ENCODE measurements around the gene DPF1.

Gene DPF1

DNA sequence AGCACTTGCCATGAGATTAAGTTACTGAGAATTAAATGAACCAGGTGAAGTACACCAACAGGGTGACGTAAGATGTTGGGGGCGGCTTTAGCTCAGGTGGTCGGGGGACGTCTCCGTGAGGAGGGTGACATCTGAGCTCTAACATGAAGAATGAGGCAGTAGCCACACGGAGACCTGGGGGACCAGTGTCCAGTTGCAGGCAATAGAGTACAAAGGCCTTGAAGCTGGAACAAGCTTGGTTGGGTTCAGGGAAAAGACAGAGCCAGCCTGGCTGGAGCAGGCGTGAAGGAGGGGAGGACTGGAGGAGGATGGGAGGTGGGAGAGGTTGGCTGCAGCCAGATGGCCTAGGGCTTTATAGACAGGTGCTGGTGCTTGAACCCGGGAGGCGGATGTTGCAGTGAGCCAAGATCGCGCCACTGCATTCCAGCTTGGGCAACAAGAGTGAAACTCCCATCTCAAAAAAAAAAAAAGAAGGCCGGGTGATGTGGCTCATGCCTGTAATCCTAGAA lies 42.0 kb upstream of the DPF1 start (continued):
- TF ChIP-seq, protein P1, sequence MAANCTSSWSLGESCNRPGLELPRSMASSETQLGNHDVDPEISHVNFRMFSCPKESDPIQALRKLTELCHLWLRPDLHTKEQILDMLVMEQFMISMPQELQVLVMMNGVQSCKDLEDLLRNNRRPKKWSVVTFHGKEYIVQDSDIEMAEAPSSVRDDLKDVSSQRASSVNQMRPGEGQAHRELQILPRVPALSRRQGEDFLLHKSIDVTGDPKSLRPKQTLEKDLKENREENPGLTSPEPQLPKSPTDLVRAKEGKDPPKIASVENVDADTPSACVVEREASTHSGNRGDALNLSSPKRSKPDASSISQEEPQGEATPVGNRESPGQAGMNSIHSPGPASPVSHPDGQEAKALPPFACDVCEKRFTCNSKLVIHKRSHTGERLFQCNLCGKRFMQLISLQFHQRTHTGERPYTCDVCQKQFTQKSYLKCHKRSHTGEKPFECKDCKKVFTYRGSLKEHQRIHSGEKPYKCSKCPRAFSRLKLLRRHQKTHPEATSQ (tag by site-specific recombination; IDR thresholded peaks at IDR 0.05), result no peak
- no peak for TF ChIP-seq MZF1 (tag by site-specific recombination; IDR thresholded peaks at IDR 0.05; ENCODE audit: borderline replicate concordance)
- no peak for TF ChIP-seq ZNF544 (tag by site-specific recombination; IDR thresholded peaks at IDR 0.05)
- TF ChIP-seq, protein P2, sequence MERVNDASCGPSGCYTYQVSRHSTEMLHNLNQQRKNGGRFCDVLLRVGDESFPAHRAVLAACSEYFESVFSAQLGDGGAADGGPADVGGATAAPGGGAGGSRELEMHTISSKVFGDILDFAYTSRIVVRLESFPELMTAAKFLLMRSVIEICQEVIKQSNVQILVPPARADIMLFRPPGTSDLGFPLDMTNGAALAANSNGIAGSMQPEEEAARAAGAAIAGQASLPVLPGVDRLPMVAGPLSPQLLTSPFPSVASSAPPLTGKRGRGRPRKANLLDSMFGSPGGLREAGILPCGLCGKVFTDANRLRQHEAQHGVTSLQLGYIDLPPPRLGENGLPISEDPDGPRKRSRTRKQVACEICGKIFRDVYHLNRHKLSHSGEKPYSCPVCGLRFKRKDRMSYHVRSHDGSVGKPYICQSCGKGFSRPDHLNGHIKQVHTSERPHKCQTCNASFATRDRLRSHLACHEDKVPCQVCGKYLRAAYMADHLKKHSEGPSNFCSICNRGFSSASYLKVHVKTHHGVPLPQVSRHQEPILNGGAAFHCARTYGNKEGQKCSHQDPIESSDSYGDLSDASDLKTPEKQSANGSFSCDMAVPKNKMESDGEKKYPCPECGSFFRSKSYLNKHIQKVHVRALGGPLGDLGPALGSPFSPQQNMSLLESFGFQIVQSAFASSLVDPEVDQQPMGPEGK (tag by site-specific recombination; IDR thresholded peaks at IDR 0.05), result no peak
- TF ChIP-seq ZNF548 (tag by site-specific recombination; IDR thresholded peaks at IDR 0.05), result no peak
- TF ChIP-seq ZNF366 (tag by site-specific recombination; conservative IDR thresholded peaks at IDR 0.05), result peak; percentile 37; the same call in 1 of the 2 replicates
- TF ChIP-seq ZNF37A (tag by site-specific recombination; IDR thresholded peaks at IDR 0.05), result no peak
- no peak for TF ChIP-seq KLF10 (tag by site-specific recombination; IDR thresholded peaks at IDR 0.05)
- TF ChIP-seq ZNF146 (tag by site-specific recombination; IDR thresholded peaks at IDR 0.05), result no peak
- TF ChIP-seq, protein P3, sequence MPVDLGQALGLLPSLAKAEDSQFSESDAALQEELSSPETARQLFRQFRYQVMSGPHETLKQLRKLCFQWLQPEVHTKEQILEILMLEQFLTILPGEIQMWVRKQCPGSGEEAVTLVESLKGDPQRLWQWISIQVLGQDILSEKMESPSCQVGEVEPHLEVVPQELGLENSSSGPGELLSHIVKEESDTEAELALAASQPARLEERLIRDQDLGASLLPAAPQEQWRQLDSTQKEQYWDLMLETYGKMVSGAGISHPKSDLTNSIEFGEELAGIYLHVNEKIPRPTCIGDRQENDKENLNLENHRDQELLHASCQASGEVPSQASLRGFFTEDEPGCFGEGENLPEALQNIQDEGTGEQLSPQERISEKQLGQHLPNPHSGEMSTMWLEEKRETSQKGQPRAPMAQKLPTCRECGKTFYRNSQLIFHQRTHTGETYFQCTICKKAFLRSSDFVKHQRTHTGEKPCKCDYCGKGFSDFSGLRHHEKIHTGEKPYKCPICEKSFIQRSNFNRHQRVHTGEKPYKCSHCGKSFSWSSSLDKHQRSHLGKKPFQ (tag by site-specific recombination; IDR thresholded peaks at IDR 0.05), result no peak

DNA sequence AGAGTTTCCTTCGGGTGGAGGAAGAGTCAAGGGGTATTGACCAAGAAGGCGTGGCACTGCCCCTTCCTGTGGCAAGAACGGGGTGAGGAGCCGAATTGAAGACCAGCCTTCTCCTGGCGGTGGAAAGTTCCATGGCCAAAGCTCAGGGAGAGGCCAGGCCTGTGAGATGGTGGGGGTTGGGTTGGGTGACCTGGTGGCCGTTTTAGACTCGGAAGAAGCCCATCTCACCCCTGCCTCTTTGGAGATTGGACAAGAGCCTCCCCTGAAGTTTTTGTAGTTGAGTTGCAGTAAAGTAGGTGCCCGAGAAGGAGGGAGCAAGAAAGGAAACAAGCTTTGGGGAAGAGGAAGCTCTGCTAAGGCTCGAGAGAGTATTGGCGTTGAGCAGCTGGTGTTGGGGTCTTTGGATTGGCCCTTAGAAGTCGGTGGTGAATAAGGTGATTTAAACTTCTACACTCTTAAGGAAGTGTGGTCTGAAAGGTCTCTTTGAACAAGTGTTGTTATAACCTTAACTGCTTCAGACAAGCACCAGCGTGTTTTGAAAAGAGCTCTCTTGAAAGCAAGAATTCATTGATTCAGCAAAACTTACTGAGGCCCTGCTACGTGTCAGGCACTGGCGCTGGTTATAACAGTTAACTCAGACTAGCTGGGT lies 41.3 kb upstream of the DPF1 start:
- ChIA-PET POLR2A (interaction anchor here (0.6 to 4.7 kb wide), 15 partner anchors 9 to 382 kb away, joined by 3 to 26 read pairs (median 7); partner anchors contain the start of genes ACTN4, CATSPERG, FAM98C and GGN), CTCF (interaction anchor here (0.6 to 8.8 kb wide), 15 partner anchors 9 to 363 kb away, joined by 3 to 48 read pairs (median 4); partner anchors contain the start of gene CATSPERG)
- H3K9me3 ChIP-seq (ENCODE audit: control insufficient read depth, insufficient read depth, low read depth, low read length), result no peaks in the 10 kb centered on the region
- peak overlapping the region; percentile 90 for H3K27ac ChIP-seq (ENCODE audit: extremely low read depth, low read depth, low read length)
- H3K4me1 ChIP-seq (ENCODE audit: control insufficient read depth, insufficient read depth, low read length), result peaks cover 51% of the 10 kb centered on the region
- H3K36me3 ChIP-seq (ENCODE audit: control insufficient read depth in 2 of 2, insufficient read depth in 1 of 2, low read length in 2 of 2), result no peaks in the 10 kb centered on the region; a peak in 1 of 3 replicates
- peak overlapping the region; percentile 52 for H3K4me3 ChIP-seq (ENCODE audit: low read depth, low read length)
- TF ChIP-seq ZNF133 (tag by site-specific recombination; IDR thresholded peaks at IDR 0.05) (0 out of 2 replicates have a peak, but pooled peaks have one; percentile 24), ZNF335 (tag by site-specific recombination; conservative IDR thresholded peaks at IDR 0.05) (no peak), ZNF473 (tag by site-specific recombination; IDR thresholded peaks at IDR 0.05) (no peak), ZNF510 (tag by site-specific recombination; IDR thresholded peaks at IDR 0.05; ENCODE audit: insufficient replicate concordance) (no peak), ZNF23 (tag by site-specific recombination; IDR thresholded peaks at IDR 0.05; ENCODE audit: borderline replicate concordance) (no peak), ZFHX2 (tag by site-specific recombination; conservative IDR thresholded peaks at IDR 0.05) (no peak), ZNF623 (tag by site-specific recombination; IDR thresholded peaks at IDR 0.05) (no peak), ZNF837 (tag by site-specific recombination; IDR thresholded peaks at IDR 0.05) (no peak)
- TF ChIP-seq, protein P4, sequence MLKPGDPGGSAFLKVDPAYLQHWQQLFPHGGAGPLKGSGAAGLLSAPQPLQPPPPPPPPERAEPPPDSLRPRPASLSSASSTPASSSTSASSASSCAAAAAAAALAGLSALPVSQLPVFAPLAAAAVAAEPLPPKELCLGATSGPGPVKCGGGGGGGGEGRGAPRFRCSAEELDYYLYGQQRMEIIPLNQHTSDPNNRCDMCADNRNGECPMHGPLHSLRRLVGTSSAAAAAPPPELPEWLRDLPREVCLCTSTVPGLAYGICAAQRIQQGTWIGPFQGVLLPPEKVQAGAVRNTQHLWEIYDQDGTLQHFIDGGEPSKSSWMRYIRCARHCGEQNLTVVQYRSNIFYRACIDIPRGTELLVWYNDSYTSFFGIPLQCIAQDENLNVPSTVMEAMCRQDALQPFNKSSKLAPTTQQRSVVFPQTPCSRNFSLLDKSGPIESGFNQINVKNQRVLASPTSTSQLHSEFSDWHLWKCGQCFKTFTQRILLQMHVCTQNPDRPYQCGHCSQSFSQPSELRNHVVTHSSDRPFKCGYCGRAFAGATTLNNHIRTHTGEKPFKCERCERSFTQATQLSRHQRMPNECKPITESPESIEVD (tag by site-specific recombination; IDR thresholded peaks at IDR 0.05), result no peak
- TF ChIP-seq, protein P5, sequence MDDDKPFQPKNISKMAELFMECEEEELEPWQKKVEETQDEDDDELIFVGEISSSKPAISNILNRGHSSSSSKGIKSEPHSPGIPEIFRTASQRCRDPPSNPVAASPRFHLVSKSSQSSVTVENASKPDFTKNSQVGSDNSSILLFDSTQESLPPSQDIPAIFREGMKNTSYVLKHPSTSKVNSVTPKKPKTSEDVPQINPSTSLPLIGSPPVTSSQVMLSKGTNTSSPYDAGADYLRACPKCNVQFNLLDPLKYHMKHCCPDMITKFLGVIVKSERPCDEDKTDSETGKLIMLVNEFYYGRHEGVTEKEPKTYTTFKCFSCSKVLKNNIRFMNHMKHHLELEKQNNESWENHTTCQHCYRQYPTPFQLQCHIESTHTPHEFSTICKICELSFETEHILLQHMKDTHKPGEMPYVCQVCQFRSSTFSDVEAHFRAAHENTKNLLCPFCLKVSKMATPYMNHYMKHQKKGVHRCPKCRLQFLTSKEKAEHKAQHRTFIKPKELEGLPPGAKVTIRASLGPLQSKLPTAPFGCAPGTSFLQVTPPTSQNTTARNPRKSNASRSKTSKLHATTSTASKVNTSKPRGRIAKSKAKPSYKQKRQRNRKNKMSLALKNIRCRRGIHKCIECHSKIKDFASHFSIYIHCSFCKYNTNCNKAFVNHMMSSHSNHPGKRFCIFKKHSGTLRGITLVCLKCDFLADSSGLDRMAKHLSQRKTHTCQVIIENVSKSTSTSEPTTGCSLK (tag by site-specific recombination; IDR thresholded peaks at IDR 0.05), result 0 out of 2 replicates have a peak, but pooled peaks have one; percentile 68
- TF ChIP-seq, protein P6, sequence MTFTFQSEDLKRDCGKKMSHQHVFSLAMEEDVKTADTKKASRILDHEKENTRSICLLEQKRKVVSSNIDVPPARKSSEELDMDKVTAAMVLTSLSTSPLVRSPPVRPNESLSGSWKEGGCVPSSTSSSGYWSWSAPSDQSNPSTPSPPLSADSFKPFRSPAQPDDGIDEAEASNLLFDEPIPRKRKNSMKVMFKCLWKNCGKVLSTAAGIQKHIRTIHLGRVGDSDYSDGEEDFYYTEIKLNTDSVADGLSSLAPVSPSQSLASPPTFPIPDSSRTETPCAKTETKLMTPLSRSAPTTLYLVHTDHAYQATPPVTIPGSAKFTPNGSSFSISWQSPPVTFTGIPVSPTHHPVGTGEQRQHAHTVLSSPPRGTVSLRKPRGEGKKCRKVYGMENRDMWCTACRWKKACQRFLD (tag by site-specific recombination; IDR thresholded peaks at IDR 0.05), result no peak
- TF ChIP-seq, protein P7, sequence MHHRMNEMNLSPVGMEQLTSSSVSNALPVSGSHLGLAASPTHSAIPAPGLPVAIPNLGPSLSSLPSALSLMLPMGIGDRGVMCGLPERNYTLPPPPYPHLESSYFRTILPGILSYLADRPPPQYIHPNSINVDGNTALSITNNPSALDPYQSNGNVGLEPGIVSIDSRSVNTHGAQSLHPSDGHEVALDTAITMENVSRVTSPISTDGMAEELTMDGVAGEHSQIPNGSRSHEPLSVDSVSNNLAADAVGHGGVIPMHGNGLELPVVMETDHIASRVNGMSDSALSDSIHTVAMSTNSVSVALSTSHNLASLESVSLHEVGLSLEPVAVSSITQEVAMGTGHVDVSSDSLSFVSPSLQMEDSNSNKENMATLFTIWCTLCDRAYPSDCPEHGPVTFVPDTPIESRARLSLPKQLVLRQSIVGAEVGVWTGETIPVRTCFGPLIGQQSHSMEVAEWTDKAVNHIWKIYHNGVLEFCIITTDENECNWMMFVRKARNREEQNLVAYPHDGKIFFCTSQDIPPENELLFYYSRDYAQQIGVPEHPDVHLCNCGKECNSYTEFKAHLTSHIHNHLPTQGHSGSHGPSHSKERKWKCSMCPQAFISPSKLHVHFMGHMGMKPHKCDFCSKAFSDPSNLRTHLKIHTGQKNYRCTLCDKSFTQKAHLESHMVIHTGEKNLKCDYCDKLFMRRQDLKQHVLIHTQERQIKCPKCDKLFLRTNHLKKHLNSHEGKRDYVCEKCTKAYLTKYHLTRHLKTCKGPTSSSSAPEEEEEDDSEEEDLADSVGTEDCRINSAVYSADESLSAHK (tag by site-specific recombination; IDR thresholded peaks at IDR 0.05), result 0 out of 2 replicates have a peak, but pooled peaks have one; percentile 41

Data from HEK293 (cell line).